Liver (tissue), 9 donors: ENCODE data around the gene KYAT1. TPM values are rescaled to one million over a fixed set of nuclear protein-coding genes. Genes with fewer than 3 reads are reported as not detected.

ENCODE experiments used
- DNase-seq: peaks from one replicate; pipeline ENCODE4 v3.0.0-alpha.2; 2017; ENCODE audit warnings: low spot score
- H3K27ac ChIP-seq, 2 donors: one replicate each; pipeline ENCODE4 v1.7.0; 2013; ENCODE audit warnings: inconsistent platforms in 2 of 2, low read length in 2 of 2, control low read depth in 1 of 2, low read depth in 1 of 2, mild to moderate bottlenecking in 1 of 2
- H3K27me3 ChIP-seq, 4 donors: one replicate each; pipeline versions ENCODE4 v1.6.1 to v1.7.0; 2013; ENCODE audit warnings: low read length in 3 of 4, inconsistent platforms in 1 of 4, mild to moderate bottlenecking in 1 of 4, moderate library complexity in 1 of 4; ENCODE audit not compliant: control insufficient read depth in 4 of 4, insufficient read depth in 4 of 4
- H3K36me3 ChIP-seq, 4 donors: one replicate each; pipeline versions ENCODE4 v1.6.1 to v1.7.0; 2013; ENCODE audit warnings: low read length in 3 of 4, mild to moderate bottlenecking in 3 of 4, low read depth in 1 of 4, moderate library complexity in 1 of 4; ENCODE audit not compliant: control insufficient read depth in 4 of 4, insufficient read depth in 3 of 4
- H3K4me1 ChIP-seq, 4 donors: one replicate each; pipeline versions ENCODE4 v1.6.1 to v1.7.0; 2013; ENCODE audit warnings: low read length in 3 of 4, mild to moderate bottlenecking in 3 of 4, moderate library complexity in 1 of 4; ENCODE audit not compliant: control insufficient read depth in 4 of 4, insufficient read depth in 4 of 4
- H3K4me3 ChIP-seq, 3 donors: one replicate each; pipeline versions ENCODE4 v1.6.1 to v1.7.0; 2013; ENCODE audit warnings: low read length in 3 of 3, control low read depth in 1 of 3, low read depth in 1 of 3, mild to moderate bottlenecking in 1 of 3
- H3K9ac ChIP-seq, 2 donors: one replicate each; pipeline ENCODE4 v1.7.0; 2013; ENCODE audit warnings: low read length in 2 of 2, mild to moderate bottlenecking in 2 of 2, moderate library complexity in 2 of 2, control low read depth in 1 of 2, low read depth in 1 of 2
- H3K9me3 ChIP-seq, 4 donors: one replicate each; pipeline versions ENCODE4 v1.6.1 to v1.7.0; 2013; ENCODE audit warnings: low read length in 3 of 4; ENCODE audit not compliant: control insufficient read depth in 4 of 4
- ATF3 ChIP-seq: IDR thresholded peaks from 2 replicates; pipeline ENCODE4 v1.6.1; 2016; ENCODE audit warnings: antibody characterized with exemption
- FOXA1 ChIP-seq: IDR thresholded peaks from 2 replicates; pipeline ENCODE4 v1.6.1; 2016; ENCODE audit warnings: antibody characterized with exemption
- FOXA2 ChIP-seq: IDR thresholded peaks from 2 replicates; pipeline ENCODE4 v1.6.1; 2016; ENCODE audit warnings: antibody characterized with exemption
- GABPA ChIP-seq, 2 donors: IDR thresholded peaks in 1 of 2; conservative IDR thresholded peaks in 1 of 2; 2 replicates each; pipeline ENCODE4 v1.6.1; 2016; ENCODE audit warnings: antibody characterized with exemption in 2 of 2, mild to moderate bottlenecking in 1 of 2, moderate library complexity in 1 of 2
- HNF4A ChIP-seq, 2 donors: conservative IDR thresholded peaks; 2 replicates each; pipeline ENCODE4 v1.6.1; 2016; ENCODE audit warnings: antibody characterized with exemption in 2 of 2, mild to moderate bottlenecking in 2 of 2
- HNF4G ChIP-seq: IDR thresholded peaks from 2 replicates; pipeline ENCODE4 v1.6.1; 2016; ENCODE audit warnings: antibody characterized with exemption
- JUND ChIP-seq, 2 donors: IDR thresholded peaks; 2 replicates each; pipeline ENCODE4 v1.6.1; 2016; ENCODE audit warnings: antibody characterized with exemption in 2 of 2
- MAX ChIP-seq: IDR thresholded peaks from 2 replicates; pipeline ENCODE4 v1.6.1; 2016; ENCODE audit warnings: antibody characterized with exemption
- NR2F2 ChIP-seq: IDR thresholded peaks from 2 replicates; pipeline ENCODE4 v1.6.1; 2016; ENCODE audit warnings: antibody characterized with exemption
- RAD21 ChIP-seq, 2 donors: IDR thresholded peaks; 2 replicates each; pipeline ENCODE4 v1.6.1; 2016; ENCODE audit warnings: antibody characterized with exemption in 2 of 2, mild to moderate bottlenecking in 2 of 2
- REST ChIP-seq: IDR thresholded peaks from 2 replicates; pipeline ENCODE4 v1.6.1; 2016; ENCODE audit warnings: antibody characterized with exemption, mild to moderate bottlenecking
- TAF1 ChIP-seq: conservative IDR thresholded peaks from 2 replicates; pipeline ENCODE4 v1.6.1; 2016; ENCODE audit warnings: antibody characterized with exemption, mild to moderate bottlenecking
- YY1 ChIP-seq: IDR thresholded peaks from 2 replicates; pipeline ENCODE4 v1.6.1; 2016; ENCODE audit warnings: antibody characterized with exemption, mild to moderate bottlenecking
- ZBTB33 ChIP-seq: IDR thresholded peaks from 2 replicates; pipeline ENCODE4 v1.6.1; 2016; ENCODE audit warnings: antibody characterized with exemption
- WGBS: extraction: QIAGEN DNeasy Blood & Tissue Kit; methylation state at CpG from one replicate; pipeline ENCODE4 v1.1.7; 2013; 5-methylcytosine and 5-hydroxymethylcytosine counted together
- polyA plus RNA-seq, 2 donors: library from polyadenylated mRNA; stranded (reverse) in 1 of 2; unstranded in 1 of 2; fragments of 200-250 nt in 1 of 2; fragments of >200 nt in 1 of 2; fragmentation: Nextera tagmentation in 1 of 2; extraction: Ambion mirVana in 1 of 2; gene quantifications; one replicate each; pipeline versions ENCODE4 v1.2.1 to v1.2.3, GENCODE V29; 2013 to 2015
- total RNA-seq, 2 donors: library from RNA; depleted of rRNA; stranded (reverse); fragments of >200 nt; gene quantifications; one replicate each; pipeline ENCODE4 v1.2.3, GENCODE V29; 2014
- TF ChIP-seq, protein P1 (sequence below): fragments of 150-350 bp; IDR thresholded peaks from 2 replicates; pipeline ENCODE4 v1.5.1; 2017; ENCODE audit warnings: improper control_type of control experiment, low read depth, low read length; ENCODE audit not compliant: missing input control
- donor health status: healthy.
- donor health status: healthy.
- donor health status: healthy.
- donor health status: healthy.
- donor health status: healthy.

Gene KYAT1
- total and polyA plus RNA-seq, 4 donors: 3.8 to 8.1 (median 7.4) TPM

GRCh38 chr9:128891321-128892220 lies 9.8 kb upstream of the KYAT1 start:
- Histone ChIP-seq H3K4me3 (no peak overlapping the region), H3K27me3 (no peaks in the 10 kb centered on the region), H3K4me1 (peaks cover 3 to 28% (median 10%) of the 10 kb centered on the region in 4 donors), H3K27ac (peak overlapping the region; percentile 40 to 76), H3K9ac (no peak overlapping the region), H3K36me3 (peaks cover 3 to 35% (median 14%) of the 10 kb centered on the region in 4 donors), H3K9me3 (no peaks in the 10 kb centered on the region)
- no peak for DNase-seq
- no peak for TF ChIP-seq TAF1
- no peak for TF ChIP-seq HNF4A (conservative IDR thresholded peaks at IDR 0.05)
- TF ChIP-seq JUND (IDR thresholded peaks at IDR 0.05): no peak
- TF ChIP-seq ATF3: no peak
- TF ChIP-seq GABPA (IDR thresholded peaks at IDR 0.05 in 1 of 2, conservative IDR thresholded peaks at IDR 0.05 in 1 of 2): no peak
- no peak for TF ChIP-seq FOXA1
- TF ChIP-seq, protein P1, sequence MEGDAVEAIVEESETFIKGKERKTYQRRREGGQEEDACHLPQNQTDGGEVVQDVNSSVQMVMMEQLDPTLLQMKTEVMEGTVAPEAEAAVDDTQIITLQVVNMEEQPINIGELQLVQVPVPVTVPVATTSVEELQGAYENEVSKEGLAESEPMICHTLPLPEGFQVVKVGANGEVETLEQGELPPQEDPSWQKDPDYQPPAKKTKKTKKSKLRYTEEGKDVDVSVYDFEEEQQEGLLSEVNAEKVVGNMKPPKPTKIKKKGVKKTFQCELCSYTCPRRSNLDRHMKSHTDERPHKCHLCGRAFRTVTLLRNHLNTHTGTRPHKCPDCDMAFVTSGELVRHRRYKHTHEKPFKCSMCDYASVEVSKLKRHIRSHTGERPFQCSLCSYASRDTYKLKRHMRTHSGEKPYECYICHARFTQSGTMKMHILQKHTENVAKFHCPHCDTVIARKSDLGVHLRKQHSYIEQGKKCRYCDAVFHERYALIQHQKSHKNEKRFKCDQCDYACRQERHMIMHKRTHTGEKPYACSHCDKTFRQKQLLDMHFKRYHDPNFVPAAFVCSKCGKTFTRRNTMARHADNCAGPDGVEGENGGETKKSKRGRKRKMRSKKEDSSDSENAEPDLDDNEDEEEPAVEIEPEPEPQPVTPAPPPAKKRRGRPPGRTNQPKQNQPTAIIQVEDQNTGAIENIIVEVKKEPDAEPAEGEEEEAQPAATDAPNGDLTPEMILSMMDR: no peak
- no peak for TF ChIP-seq RAD21 (IDR thresholded peaks at IDR 0.05)
- TF ChIP-seq REST: no peak
- TF ChIP-seq MAX: no peak
- TF ChIP-seq ZBTB33: no peak
- TF ChIP-seq YY1: no peak
- TF ChIP-seq NR2F2: no peak
- no peak for TF ChIP-seq FOXA2
- TF ChIP-seq HNF4G: no peak
- 89% methylated on average over 15 of the region's 15 CpGs for WGBS
